HEK293T (cell line): ENCODE data around the gene MEF2B.

Experiments used
- CTBP1 ChIP-seq: fragments of 450-650 bp; IDR thresholded peaks from 2 replicates; pipeline ENCODE4 v1.6.1; 2016; ENCODE audit warnings: borderline replicate concordance
- FOXK2 ChIP-seq: fragments of 450-650 bp; IDR thresholded peaks from 2 replicates; pipeline ENCODE4 v1.6.1; 2016; ENCODE audit warnings: mild to moderate bottlenecking
- FOXM1 ChIP-seq: fragments of 450-650 bp; IDR thresholded peaks from 2 replicates; pipeline ENCODE4 v1.6.1; 2017; ENCODE audit warnings: mild to moderate bottlenecking, borderline replicate concordance
- SP1 ChIP-seq: fragments of 450-650 bp; IDR thresholded peaks from 2 replicates; pipeline ENCODE4 v1.6.1; 2017
- SUZ12 ChIP-seq: fragments of 450-650 bp; IDR thresholded peaks from 2 replicates; pipeline ENCODE4 v1.6.1; 2016; ENCODE audit warnings: mild to moderate bottlenecking
- TARDBP ChIP-seq: fragments of 450-650 bp; IDR thresholded peaks from 2 replicates; pipeline ENCODE4 v1.6.1; 2016

GRCh38 chr19:19165396-19165795 lies 4.7 kb downstream of the MEF2B start:
- TF ChIP-seq FOXK2 (no peak), TARDBP (no peak), SP1 (no peak), CTBP1 (no peak), FOXM1 (no peak), SUZ12 (no peak)
